Fibroblast of mammary gland (primary cell): ENCODE measurements around the gene GRAMD4.

Experiments used
- DNase-seq: peaks from one replicate; pipeline ENCODE4 v3.0.0-alpha.2; 2010; ENCODE audit warnings: low read depth
- H3K4me3 ChIP-seq: 2 replicates; pipeline ENCODE4 v1.5.1; 2011; ENCODE audit warnings: low read depth, mild to moderate bottlenecking, low read length, moderate library complexity; ENCODE audit not compliant: control insufficient read depth
- CTCF ChIP-seq: conservative IDR thresholded peaks from 2 replicates; pipeline ENCODE4 v1.5.1; 2011; ENCODE audit warnings: low read depth, low read length, inconsistent platforms; ENCODE audit not compliant: control insufficient read depth, insufficient read depth

GRAMD4 gene

GRCh38 chr22:46588279-46589140, 31.7 kb upstream of the GRAMD4 start:
- DNase-seq, result no peak
- no peak overlapping the region for H3K4me3 ChIP-seq
- no peak for TF ChIP-seq CTCF

- DNase-seq, result no peak
- TF ChIP-seq CTCF, result no peak
- no peak overlapping the region for H3K4me3 ChIP-seq
Observed at GRCh38 chr22:46589141-46589748, 30.9 kb upstream of the GRAMD4 start.

- no peak for DNase-seq
- TF ChIP-seq CTCF, result no peak
- H3K4me3 ChIP-seq, result no peak overlapping the region
Observed at GRCh38 chr22:46589871-46590271, 30.3 kb upstream of the GRAMD4 start.

GRCh38 chr22:46590334-46590733, 29.9 kb upstream of the GRAMD4 start:
- no peak for TF ChIP-seq CTCF
- DNase-seq, result no peak
- no peak overlapping the region for H3K4me3 ChIP-seq

GRCh38 chr22:46591930-46592329, 28.3 kb upstream of the GRAMD4 start:
- no peak for TF ChIP-seq CTCF
- DNase-seq, result no peak
- H3K4me3 ChIP-seq, result no peak overlapping the region

GRCh38 chr22:46592390-46592872, 27.8 kb upstream of the GRAMD4 start:
- DNase-seq, result peak; percentile 59

More at GRCh38 chr22:46592390-46592872, 27.8 kb upstream of the GRAMD4 start:
- TF ChIP-seq CTCF, result no peak
- H3K4me3 ChIP-seq, result peak overlapping the region; percentile 9
